Measurements from ENCODE around the gene LCN12. TPM values are rescaled to one million over a fixed set of nuclear protein-coding genes. Genes with fewer than 3 reads are reported as not detected.

LCN12 gene
- polyA plus RNA-seq, 1 donor from 2014 or later = 2.9 TPM

DNA sequence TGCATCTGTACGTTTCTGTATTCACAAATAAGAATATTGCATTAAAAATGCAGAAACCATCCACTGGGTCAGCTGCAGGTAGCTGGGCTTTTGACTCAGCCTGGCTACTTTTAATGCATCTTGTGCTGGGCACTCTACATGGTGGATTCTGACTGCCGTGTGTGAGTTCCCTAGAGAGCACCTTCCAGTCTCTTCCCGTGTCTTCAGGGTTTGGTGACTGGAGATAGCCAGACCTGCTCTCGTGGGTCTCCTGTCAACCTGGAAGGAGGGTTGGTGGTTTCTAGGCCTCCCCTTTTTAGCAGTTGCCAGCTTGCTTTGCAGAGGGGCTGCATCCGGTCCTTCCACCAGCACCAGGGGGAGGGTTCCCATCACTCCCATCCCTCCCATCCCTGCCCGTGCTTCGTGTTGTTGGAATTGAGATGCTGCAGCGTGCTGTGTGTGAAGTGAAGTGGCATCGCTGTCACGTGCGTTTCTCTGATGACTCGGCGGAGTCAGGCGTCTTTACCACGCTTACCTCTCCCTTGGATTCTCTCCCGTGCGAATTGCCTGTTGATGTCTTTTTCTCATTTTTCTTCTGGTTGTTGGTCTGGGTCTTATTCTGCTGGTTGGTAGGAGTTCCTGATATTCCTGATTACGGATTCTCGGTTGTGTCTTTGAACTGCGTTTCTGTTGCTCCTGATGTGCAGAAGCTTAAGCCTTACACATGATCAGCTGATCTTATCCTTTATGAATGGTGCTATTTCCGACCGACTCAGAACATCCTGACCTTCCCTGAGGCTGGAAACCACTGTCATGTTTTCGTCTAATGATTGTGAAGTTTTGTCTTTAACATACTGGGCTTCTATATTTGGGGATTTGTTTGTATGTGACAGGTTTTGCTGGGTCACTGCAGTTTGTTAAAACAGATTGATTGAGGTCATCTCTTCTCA is 24.5 kb upstream of the LCN12 start:
- H3K79me2 ChIP-seq (replicated peaks; ENCODE audit: insufficient read depth, low read length) = no peaks in the 10 kb centered on the region
- no peak overlapping the region for H3K4me3 ChIP-seq (ENCODE audit: low read length)
- H3K27me3 ChIP-seq (ENCODE audit: insufficient read depth, low read depth, low read length) = no peaks in the 10 kb centered on the region
- H3F3A ChIP-seq (ENCODE audit: insufficient read depth, low read length, poor library complexity, severe bottlenecking) = no peaks in the 10 kb centered on the region
- TF ChIP-seq RAD21 (conservative IDR thresholded peaks at IDR 0.05) (no peak), CTCF (IDR thresholded peaks at IDR 0.05; ENCODE audit: poor library complexity, severe bottlenecking) (no peak), EP300 (conservative IDR thresholded peaks at IDR 0.05; ENCODE audit: poor library complexity, severe bottlenecking) (no peak), REST (IDR thresholded peaks at IDR 0.05; ENCODE audit: borderline replicate concordance) (no peak), MXI1 (conservative IDR thresholded peaks at IDR 0.05; ENCODE audit: poor library complexity, severe bottlenecking) (no peak), SMC3 (conservative IDR thresholded peaks at IDR 0.05; ENCODE audit: poor library complexity) (no peak), TAF1 (IDR thresholded peaks at IDR 0.05; ENCODE audit: low read depth) (no peak), POLR2AphosphoS5 (IDR thresholded peaks at IDR 0.05) (no peak), EZH2 (IDR thresholded peaks at IDR 0.05; ENCODE audit: borderline replicate concordance, insufficient read depth, low read length, poor library complexity, severe bottlenecking) (no peak)
- no peaks in the 10 kb centered on the region for H3K9me2 ChIP-seq (ENCODE audit: insufficient read depth, low read length)
- no peaks in the 10 kb centered on the region for H3K36me3 ChIP-seq (ENCODE audit: insufficient read depth, low read length)
- H3K9ac ChIP-seq (ENCODE audit: low read length) = no peak overlapping the region
- no peaks in the 10 kb centered on the region for H3K9me3 ChIP-seq (ENCODE audit: low read length)
- H4K20me1 ChIP-seq (ENCODE audit: insufficient read depth) = no peaks in the 10 kb centered on the region
- H3K4me2 ChIP-seq (ENCODE audit: low read length) = no peak overlapping the region
- no peak overlapping the region for H2AFZ ChIP-seq (ENCODE audit: low read depth, low read length)
- H3K27ac ChIP-seq (ENCODE audit: low read length) = no peak overlapping the region

DNA sequence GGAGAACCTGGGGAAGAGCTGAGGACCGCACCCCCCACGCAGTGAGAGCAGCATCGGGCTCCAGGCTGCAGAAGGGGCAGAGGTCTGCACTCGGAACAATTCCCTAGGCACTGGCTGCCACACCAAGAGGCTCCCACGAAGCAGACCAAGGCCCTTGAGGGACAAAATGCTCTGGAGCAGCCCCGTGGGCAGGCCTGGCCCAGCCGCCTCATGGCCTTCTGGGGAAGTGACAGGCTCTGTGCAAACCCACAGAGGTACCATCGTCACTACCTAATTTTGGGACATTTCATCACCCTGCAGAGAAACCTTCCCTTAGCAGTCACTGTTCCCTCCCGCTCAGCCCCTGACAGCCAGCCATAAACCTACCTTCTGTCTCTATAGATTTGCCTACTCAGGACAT is 23.5 kb upstream of the LCN12 start:
- Histone ChIP-seq H3K4me2 (ENCODE audit: low read length) (no peak overlapping the region), H3K27me3 (ENCODE audit: insufficient read depth, low read depth, low read length) (no peaks in the 10 kb centered on the region), H4K20me1 (ENCODE audit: insufficient read depth) (no peaks in the 10 kb centered on the region), H3K27ac (ENCODE audit: low read length) (no peak overlapping the region), H3F3A (ENCODE audit: insufficient read depth, low read length, poor library complexity, severe bottlenecking) (no peaks in the 10 kb centered on the region), H3K4me3 (ENCODE audit: low read length) (no peak overlapping the region), H3K9me2 (ENCODE audit: insufficient read depth, low read length) (no peaks in the 10 kb centered on the region), H3K9me3 (ENCODE audit: low read length) (no peaks in the 10 kb centered on the region), H3K79me2 (replicated peaks; ENCODE audit: insufficient read depth, low read length) (no peaks in the 10 kb centered on the region), H3K36me3 (ENCODE audit: insufficient read depth, low read length) (no peaks in the 10 kb centered on the region), H2AFZ (ENCODE audit: low read depth, low read length) (no peak overlapping the region), H3K9ac (ENCODE audit: low read length) (no peak overlapping the region)
- no peak for TF ChIP-seq REST (IDR thresholded peaks at IDR 0.05; ENCODE audit: borderline replicate concordance)
- TF ChIP-seq MXI1 (conservative IDR thresholded peaks at IDR 0.05; ENCODE audit: poor library complexity, severe bottlenecking) = no peak

Data from neural cell (in vitro differentiated cells).